Mesothelial cell of epicardium (in vitro differentiated cells): ENCODE measurements around the gene GBF1. TPM values are rescaled to one million over a fixed set of nuclear protein-coding genes. Genes with fewer than 3 reads are reported as not detected.

ENCODE experiments used
- DNase-seq, 2 experiments: peaks; one replicate each; pipeline ENCODE4 v3.0.0; 2021; ENCODE audit warnings: low spot score in 2 of 2; ENCODE audit not compliant: unreplicated experiment in 2 of 2
- H3K27ac Mint-ChIP-seq: 2 replicates; pipeline ENCODE4 v1.8.0; 2021; ENCODE audit warnings: mixed read lengths
- H3K27me3 Mint-ChIP-seq: 2 replicates; pipeline ENCODE4 v1.8.0; 2021; ENCODE audit warnings: low read depth, mixed read lengths
- H3K36me3 Mint-ChIP-seq: 2 replicates; pipeline ENCODE4 v1.8.0; 2021; ENCODE audit warnings: mixed read lengths
- H3K4me1 Mint-ChIP-seq: 2 replicates; pipeline ENCODE4 v1.8.0; 2021; ENCODE audit warnings: mixed read lengths
- H3K4me3 Mint-ChIP-seq: 2 replicates; pipeline ENCODE4 v1.8.0; 2021; ENCODE audit warnings: mild to moderate bottlenecking, moderate library complexity, mixed read lengths
- H3K9me3 Mint-ChIP-seq: 2 replicates; pipeline ENCODE4 v1.8.0; 2021; ENCODE audit warnings: mixed read lengths
- CTCF ChIP-seq: fragments of 200-600 bp; sonication (generic); IDR thresholded peaks from one replicate; pipeline ENCODE4 v1.5.0; 2021; ENCODE audit warnings: antibody characterized with exemption; ENCODE audit not compliant: unreplicated experiment
- total RNA-seq: library from RNA; stranded (reverse); gene quantifications from 3 replicates; pipeline ENCODE4 v1.2.1, GENCODE V29; 2021

The GBF1 gene
- total RNA-seq, 1 donor from 2014 or later = 51.1 TPM

GRCh38 chr10:102420714-102421506 lies 175.6 kb downstream of the GBF1 start, which contains the start of gene FBXL15:
FBXL15 (plus strand) TSS chr10:102420836; CDS start chr10:102421130, 294 bp downstream.
- peaks cover 35% of the 10 kb centered on the region for H3K27me3 Mint-ChIP-seq
- no peak for TF ChIP-seq CTCF

GRCh38 chr10:102421507-102421756 lies 176.1 kb downstream of the GBF1 start:
- Mint-ChIP-seq H3K9me3 (no peaks in the 10 kb centered on the region), H3K4me3 (peak overlapping the region; percentile 93), H3K27ac (peak overlapping the region; percentile 98)

More at GRCh38 chr10:102420714-102421506, 175.6 kb downstream of the GBF1 start, which contains the start of gene FBXL15:
- peak; percentile 94 to 98 for DNase-seq
- H3K27ac Mint-ChIP-seq = peak within 1 kb of the TSS; percentile 98
- peak within 1 kb of the TSS; percentile 93 for H3K4me3 Mint-ChIP-seq
- H3K4me1 Mint-ChIP-seq = peaks cover 31% of the 10 kb centered on the region
- H3K9me3 Mint-ChIP-seq = no peaks in the 10 kb centered on the region
- H3K36me3 Mint-ChIP-seq = no peaks in the 10 kb centered on the region

GRCh38 chr10:102421757-102422512 lies 176.6 kb downstream of the GBF1 start:
- H3K4me3 Mint-ChIP-seq = peak overlapping the region; percentile 93
- peaks cover 26% of the 10 kb centered on the region for H3K27me3 Mint-ChIP-seq
- H3K9me3 Mint-ChIP-seq = no peaks in the 10 kb centered on the region
- peak in 1 of 2 experiments; percentile 64 for DNase-seq
- H3K27ac Mint-ChIP-seq = peak overlapping the region; percentile 98
- no peak for TF ChIP-seq CTCF
- peaks cover 31% of the 10 kb centered on the region for H3K4me1 Mint-ChIP-seq
- no peaks in the 10 kb centered on the region for H3K36me3 Mint-ChIP-seq

More at GRCh38 chr10:102421507-102421756, 176.1 kb downstream of the GBF1 start:
- DNase-seq = no peak
- Mint-ChIP-seq H3K4me1 (peaks cover 31% of the 10 kb centered on the region), H3K27me3 (peaks cover 30% of the 10 kb centered on the region), H3K36me3 (no peaks in the 10 kb centered on the region)
- no peak for TF ChIP-seq CTCF

- no peaks in the 10 kb centered on the region for H3K9me3 Mint-ChIP-seq
- H3K4me1 Mint-ChIP-seq = peaks cover 31% of the 10 kb centered on the region
- H3K27me3 Mint-ChIP-seq = peaks cover 19% of the 10 kb centered on the region
- no peaks in the 10 kb centered on the region for H3K36me3 Mint-ChIP-seq
- peak in 1 of 2 experiments; percentile 74 for DNase-seq
- H3K4me3 Mint-ChIP-seq = peak overlapping the region; percentile 93
- H3K27ac Mint-ChIP-seq = peak overlapping the region; percentile 67
- peak; percentile 62 for TF ChIP-seq CTCF
Measured at GRCh38 chr10:102422545-102423129, 177.3 kb downstream of the GBF1 start.

- Mint-ChIP-seq H3K4me1 (peaks cover 31% of the 10 kb centered on the region), H3K27ac (no peak overlapping the region), H3K9me3 (no peaks in the 10 kb centered on the region), H3K36me3 (no peaks in the 10 kb centered on the region), H3K27me3 (peaks cover 10% of the 10 kb centered on the region), H3K4me3 (peak overlapping the region; percentile 30)
- no peak for DNase-seq
- no peak for TF ChIP-seq CTCF
Measured at GRCh38 chr10:102423372-102423968, 178.1 kb downstream of the GBF1 start.
